Upper lobe of right lung (tissue), 1 donor: ENCODE results near the gene PRPF6. TPM values are rescaled to one million over a fixed set of nuclear protein-coding genes. Genes with fewer than 3 reads are reported as not detected.
A peak's percentile ranks its signal among the peaks of the same experiment; 100 is the strongest.

Experiments used
- ATAC-seq: fragments of 200-7000 bp; cut with Tn5 transposase; one replicate; pipeline ENCODE4 v1.9.1; 2020; ENCODE audit warnings: mild to moderate bottlenecking, moderate library complexity
- DNase-seq: peaks from one replicate; pipeline ENCODE4 v3.0.0-alpha.2; 2020
- H3K27ac ChIP-seq: fragments of 200-600 bp; one replicate; pipeline ENCODE4 v1.8.0; 2022
- H3K27me3 ChIP-seq: fragments of 200-600 bp; one replicate; pipeline ENCODE4 v1.8.0; 2022; ENCODE audit warnings: mild to moderate bottlenecking
- H3K36me3 ChIP-seq: fragments of 200-600 bp; one replicate; pipeline ENCODE4 v1.8.0; 2022
- H3K4me1 ChIP-seq: fragments of 200-600 bp; one replicate; pipeline ENCODE4 v1.8.0; 2022
- H3K4me3 ChIP-seq: fragments of 200-600 bp; one replicate; pipeline ENCODE4 v1.8.0; 2022; ENCODE audit warnings: mild to moderate bottlenecking
- H3K9me3 ChIP-seq: fragments of 200-600 bp; one replicate; pipeline ENCODE4 v1.8.0; 2022
- CTCF ChIP-seq: fragments of 200-600 bp; IDR thresholded peaks from one replicate; pipeline ENCODE4 v1.8.0; 2022; ENCODE audit warnings: antibody characterized with exemption
- intact Hi-C: fragments of 100-400 bp; cut with DNase I; formaldehyde crosslinking; loops from one replicate; pipeline ENCODE4 v1.11.0; 2022
- total RNA-seq: library from RNA; stranded (reverse); fragmentation: NEBNext Ultra II Directional; extraction: Animal tissue kit (Norgen Biotek cat#: 25700); gene quantifications from one replicate; pipeline ENCODE4 v1.2.1, GENCODE V29; 2021
- donor health status: DM: no; HTN: yes; CAD: no; lungs with severe emphysema.

Gene PRPF6
- total RNA-seq, 1 donor from 2014 or later: 58.9 TPM

DNA sequence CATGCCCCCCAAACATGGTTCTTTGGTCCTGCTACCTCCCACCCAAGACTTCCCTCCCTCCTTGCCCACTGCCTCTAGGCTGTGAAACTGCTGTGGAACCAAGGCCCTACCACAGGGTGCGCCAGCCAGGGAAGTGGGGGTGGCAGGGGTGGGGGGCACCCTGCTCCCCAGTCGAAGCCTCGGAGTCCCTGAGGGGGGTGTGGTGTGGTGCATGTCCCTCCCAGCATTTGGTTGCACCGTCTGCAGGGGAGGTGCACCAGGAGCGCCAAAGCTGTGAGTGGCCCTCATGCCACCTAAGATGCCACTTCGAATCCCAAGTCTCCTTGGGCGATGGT lies 96.6 kb downstream of the PRPF6 start:
- H3K4me1 ChIP-seq: peaks cover 17% of the 10 kb centered on the region
- H3K27ac ChIP-seq: peak overlapping the region; percentile 83
- peaks cover 15% of the 10 kb centered on the region for H3K36me3 ChIP-seq

DNA sequence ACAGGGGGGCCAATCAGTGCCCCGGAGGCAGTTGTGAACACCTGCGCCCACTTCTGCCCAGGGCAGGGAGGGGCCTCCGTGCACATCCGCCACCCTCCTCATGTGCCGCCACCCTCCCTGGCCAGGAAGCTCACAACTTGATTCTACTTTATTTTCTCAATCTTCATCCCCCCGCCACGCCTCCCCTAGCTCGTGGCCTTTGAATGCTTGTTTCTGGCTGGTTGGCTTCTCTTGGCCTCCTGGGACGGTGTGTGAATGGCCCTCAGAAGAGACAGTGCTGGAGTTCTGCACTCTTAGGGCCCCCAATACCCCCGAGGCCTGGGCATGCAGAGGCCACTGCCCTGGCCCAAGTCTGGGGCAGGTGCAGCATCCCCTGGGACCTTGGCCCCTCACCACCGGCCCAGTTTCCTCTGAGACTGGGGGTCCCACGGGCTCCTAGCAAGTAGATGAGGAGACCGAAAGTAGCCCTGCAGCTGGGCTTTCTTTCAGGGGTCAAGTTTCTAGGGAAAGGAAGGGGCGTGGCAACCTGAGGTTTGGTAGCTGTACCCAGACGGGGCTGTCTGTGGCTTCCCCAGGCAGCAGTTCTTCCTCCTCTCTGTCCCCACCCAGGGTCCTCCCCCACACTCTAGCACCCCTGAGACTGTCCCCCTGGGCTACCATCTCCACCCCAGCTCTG lies 97.1 kb downstream of the PRPF6 start:
- H3K9me3 ChIP-seq: no peaks in the 10 kb centered on the region
- H3K36me3 ChIP-seq: peaks cover 12% of the 10 kb centered on the region
- no peak for TF ChIP-seq CTCF
- peak overlapping the region; percentile 71 for H3K4me3 ChIP-seq
- intact Hi-C loops: no loop called here
- ATAC-seq (peak; percentile 17), DNase-seq (no peak)
- H3K27me3 ChIP-seq: no peaks in the 10 kb centered on the region
- peaks cover 19% of the 10 kb centered on the region for H3K4me1 ChIP-seq
- H3K27ac ChIP-seq: peak overlapping the region; percentile 83

More for the DNA sequence above, 96.6 kb downstream of the PRPF6 start:
- intact Hi-C loops: no loop called here
- Histone ChIP-seq H3K27me3 (no peaks in the 10 kb centered on the region), H3K9me3 (no peaks in the 10 kb centered on the region), H3K4me3 (peak overlapping the region; percentile 71)
- no peak for TF ChIP-seq CTCF
- ATAC-seq: no peak
- DNase-seq: no peak

GRCh38 chr20:64078934-64079272 lies 98.0 kb downstream of the PRPF6 start:
- Histone ChIP-seq H3K27me3 (peaks cover 1% of the 10 kb centered on the region), H3K9me3 (no peaks in the 10 kb centered on the region), H3K4me3 (peak overlapping the region; percentile 71), H3K27ac (peak overlapping the region; percentile 83), H3K4me1 (peaks cover 26% of the 10 kb centered on the region), H3K36me3 (peaks cover 4% of the 10 kb centered on the region)
- intact Hi-C loops: no loop called here
- ATAC-seq (no peak), DNase-seq (no peak)
- TF ChIP-seq CTCF: no peak

DNA sequence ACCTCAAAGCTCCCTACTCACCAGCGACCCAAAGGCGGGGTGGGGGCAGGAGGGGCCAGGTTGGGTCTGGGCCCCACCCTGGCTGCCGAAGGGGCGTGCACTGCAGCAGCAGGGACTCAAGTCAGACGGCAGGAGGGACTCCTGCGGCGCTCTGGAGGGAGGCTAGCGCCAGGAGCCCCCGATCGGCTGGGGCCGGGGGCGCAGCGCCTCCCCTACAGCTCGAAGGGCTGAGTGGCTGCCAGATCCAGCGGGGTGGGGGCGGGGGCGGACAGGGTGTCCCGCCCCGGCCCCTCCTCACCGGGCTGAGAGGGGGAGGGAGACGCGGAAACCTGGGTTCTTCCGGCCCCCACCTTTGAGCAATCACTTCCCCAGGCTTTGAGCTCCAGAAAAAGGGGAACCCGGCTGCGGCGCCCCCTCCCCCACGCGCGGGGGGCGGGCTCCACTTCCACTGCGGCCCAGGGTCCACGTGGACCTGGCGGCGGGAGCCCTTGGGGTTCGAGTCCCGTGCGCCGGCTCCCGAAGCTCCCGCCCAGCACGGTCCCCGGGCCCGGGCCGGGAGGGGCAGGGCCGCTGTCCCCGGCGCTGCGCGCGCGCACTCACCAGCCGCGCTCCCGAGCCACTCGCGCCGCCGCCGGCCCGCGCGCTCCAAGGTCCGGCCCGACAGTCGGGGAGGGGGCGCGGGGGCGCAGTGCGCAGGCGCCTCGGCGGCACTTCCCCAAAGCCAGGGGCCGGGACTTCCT lies 98.5 kb downstream of the PRPF6 start, which contains the start of gene RGS19:
RGS19 (minus strand) TSS at position 246 of the 740 bp plus-strand sequence. CDS start 2,632 bp downstream, outside the sequence.
- peak within 1 kb of the TSS; percentile 83 for H3K27ac ChIP-seq
- H3K36me3 ChIP-seq: no peaks in the 10 kb centered on the region
- peak within 1 kb of the TSS; percentile 71 for H3K4me3 ChIP-seq
- H3K4me1 ChIP-seq: peaks cover 31% of the 10 kb centered on the region
- ATAC-seq (peak; percentile 68), DNase-seq (peak; percentile 92)
- no peak for TF ChIP-seq CTCF
- intact Hi-C loops: no loop called here
- H3K27me3 ChIP-seq: peaks cover 6% of the 10 kb centered on the region
- no peaks in the 10 kb centered on the region for H3K9me3 ChIP-seq

GRCh38 chr20:64080013-64080812 lies 99.3 kb downstream of the PRPF6 start, which contains the start of gene OPRL1:
Gene OPRL1 (plus strand): TSS chr20:64080082. CDS start chr20:64092721, 12,639 bp downstream.
- no peak for TF ChIP-seq CTCF
- no peaks in the 10 kb centered on the region for H3K9me3 ChIP-seq
- no peak for DNase-seq
- intact Hi-C loops: no loop called here
- peak within 1 kb of the TSS; percentile 83 for H3K27ac ChIP-seq
- ATAC-seq: peak; percentile 0
- H3K4me3 ChIP-seq: peak within 1 kb of the TSS; percentile 71
- no peaks in the 10 kb centered on the region for H3K36me3 ChIP-seq
- peaks cover 13% of the 10 kb centered on the region for H3K27me3 ChIP-seq
- H3K4me1 ChIP-seq: peaks cover 33% of the 10 kb centered on the region
